Cardiac fibroblast (primary cell): ENCODE measurements around the gene CPEB4.

Experiments
- DNase-seq, 2 donors: peaks; one replicate each; pipeline versions ENCODE4 v3.0.0 to v3.0.0-alpha.2; 2010; ENCODE audit warnings: low read depth in 2 of 2
- H3K4me3 ChIP-seq, 2 donors: replicated peaks in 1 of 2; 1 replicate in 1 of 2; 2 replicates in 1 of 2; pipeline ENCODE4 v1.5.1; 2011; ENCODE audit warnings: low read depth in 2 of 2, low read length in 2 of 2, mild to moderate bottlenecking in 2 of 2, moderate library complexity in 1 of 2
- CTCF ChIP-seq: IDR thresholded peaks from one replicate; pipeline ENCODE4 v1.5.1; 2011; ENCODE audit warnings: low read depth, mild to moderate bottlenecking, low read length, inconsistent platforms

CPEB4 gene

GRCh38 chr5:173941758-173942401 lies 53.7 kb downstream of the CPEB4 start:
- DNase-seq, result no peak
- no peak for TF ChIP-seq CTCF
- no peak overlapping the region for H3K4me3 ChIP-seq

- H3K4me3 ChIP-seq, result no peak overlapping the region
- DNase-seq, result no peak
- TF ChIP-seq CTCF, result no peak
Observed at GRCh38 chr5:173944511-173944910, 56.4 kb downstream of the CPEB4 start.

GRCh38 chr5:173945160-173945559 lies 57.0 kb downstream of the CPEB4 start:
- DNase-seq, result no peak
- TF ChIP-seq CTCF, result no peak
- H3K4me3 ChIP-seq, result no peak overlapping the region

GRCh38 chr5:173946323-173946722 lies 58.2 kb downstream of the CPEB4 start:
- no peak for DNase-seq
- TF ChIP-seq CTCF, result no peak
- no peak overlapping the region for H3K4me3 ChIP-seq

GRCh38 chr5:173950829-173951228 lies 62.7 kb downstream of the CPEB4 start:
- no peak for TF ChIP-seq CTCF
- H3K4me3 ChIP-seq, result no peak overlapping the region
- no peak for DNase-seq

GRCh38 chr5:173953528-173954090 lies 65.5 kb downstream of the CPEB4 start:
- H3K4me3 ChIP-seq, result no peak overlapping the region
- DNase-seq, result peak in 1 of 2 donors; percentile 32
- no peak for TF ChIP-seq CTCF
